Loucy (cell line): ENCODE results near the gene ANGPTL5.

Experiments
- H2AFZ ChIP-seq: fragments of 200-600 bp; sonication (generic); 2 replicates; pipeline ENCODE4 v1.6.0; 2016; ENCODE audit warnings: antibody characterized with exemption, mild to moderate bottlenecking, low read length, moderate library complexity
- H3F3A ChIP-seq: fragments of 200-600 bp; 2 replicates; pipeline ENCODE4 v1.6.0; 2016; ENCODE audit warnings: antibody characterized with exemption, low read depth, mild to moderate bottlenecking
- H3K27me3 ChIP-seq: fragments of 200-600 bp; sonication (generic); 2 replicates; pipeline ENCODE4 v1.6.1; 2014; ENCODE audit warnings: low read length, mild to moderate bottlenecking; ENCODE audit not compliant: insufficient read depth, poor library complexity, severe bottlenecking
- H3K36me3 ChIP-seq: fragments of 200-600 bp; sonication (generic); 2 replicates; pipeline ENCODE4 v1.6.1; 2016; ENCODE audit warnings: low read length; ENCODE audit not compliant: insufficient read depth
- H3K4me1 ChIP-seq: fragments of 200-600 bp; sonication (generic); 2 replicates; pipeline ENCODE4 v1.5.1; 2014; ENCODE audit warnings: low read length, mild to moderate bottlenecking; ENCODE audit not compliant: insufficient read depth, poor library complexity, severe bottlenecking
- H3K4me2 ChIP-seq: fragments of 200-600 bp; sonication (generic); 2 replicates; pipeline ENCODE4 v1.6.0; 2014; ENCODE audit warnings: antibody characterized with exemption, low read length, low read depth, mild to moderate bottlenecking; ENCODE audit not compliant: poor library complexity, severe bottlenecking
- H3K4me3 ChIP-seq: fragments of 200-600 bp; sonication (generic); 2 replicates; pipeline ENCODE4 v1.5.1; 2014; ENCODE audit warnings: low read length, mild to moderate bottlenecking, mixed read lengths; ENCODE audit not compliant: poor library complexity, severe bottlenecking
- H3K79me2 ChIP-seq: fragments of 200-600 bp; sonication (generic); 2 replicates; pipeline ENCODE4 v1.6.1; 2014; ENCODE audit warnings: low read length; ENCODE audit not compliant: insufficient read depth
- H3K9ac ChIP-seq: fragments of 200-600 bp; sonication (generic); 2 replicates; pipeline ENCODE4 v1.6.0; 2014; ENCODE audit warnings: mild to moderate bottlenecking, low read depth, low read length, moderate library complexity; ENCODE audit not compliant: poor library complexity, severe bottlenecking
- H3K9me2 ChIP-seq: fragments of 200-600 bp; sonication (generic); replicated peaks from 2 replicates; pipeline ENCODE4 v1.6.1; 2016; ENCODE audit warnings: low read depth, low read length, mixed read lengths
- H3K9me3 ChIP-seq: fragments of 200-600 bp; sonication (generic); 2 replicates; pipeline ENCODE4 v1.6.1; 2014; ENCODE audit warnings: mild to moderate bottlenecking, antibody characterized with exemption, low read length, low read depth; ENCODE audit not compliant: insufficient read depth
- H4K20me1 ChIP-seq: fragments of 200-600 bp; sonication (generic); 2 replicates; pipeline ENCODE4 v1.6.0; 2014; ENCODE audit warnings: antibody characterized with exemption, low read length, mild to moderate bottlenecking; ENCODE audit not compliant: insufficient read depth, poor library complexity, severe bottlenecking
- CTCF ChIP-seq: fragments of 200-600 bp; sonication (generic); conservative IDR thresholded peaks from 2 replicates; pipeline ENCODE4 v1.5.1; 2014; ENCODE audit warnings: mild to moderate bottlenecking, antibody characterized with exemption, low read length
- EZH2phosphoT487 ChIP-seq: fragments of 200-600 bp; IDR thresholded peaks from 2 replicates; pipeline ENCODE4 v1.6.1; 2018; ENCODE audit warnings: antibody characterized with exemption, mild to moderate bottlenecking, moderate library complexity, borderline replicate concordance

ANGPTL5 gene

DNA sequence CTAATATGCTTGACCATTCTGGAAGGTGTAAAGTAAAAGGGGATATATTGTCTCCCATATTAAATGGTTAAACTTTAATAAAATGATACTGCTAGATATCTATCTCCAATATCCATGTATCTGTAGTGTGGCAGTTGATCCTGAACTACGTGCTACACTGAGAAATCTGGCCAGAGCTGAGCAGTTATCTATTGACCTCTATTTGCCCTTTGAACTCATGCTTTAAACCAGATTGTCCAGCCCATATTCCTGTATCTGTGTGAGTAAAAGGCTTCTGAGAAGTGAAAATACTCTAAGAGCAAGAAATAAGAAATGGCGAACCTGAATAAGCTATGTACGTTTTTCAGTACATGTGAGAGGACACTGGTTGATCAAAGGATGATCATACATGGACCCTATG lies 39.0 kb upstream of the ANGPTL5 start:
- H3K4me1 ChIP-seq: no peaks in the 10 kb centered on the region
- no peak overlapping the region for H2AFZ ChIP-seq
- H3K9me2 ChIP-seq: no peaks in the 10 kb centered on the region
- no peak overlapping the region for H3K4me3 ChIP-seq
- H4K20me1 ChIP-seq: no peaks in the 10 kb centered on the region
- no peak overlapping the region for H3K4me2 ChIP-seq
- no peaks in the 10 kb centered on the region for H3F3A ChIP-seq
- H3K79me2 ChIP-seq: no peaks in the 10 kb centered on the region
- no peaks in the 10 kb centered on the region for H3K9me3 ChIP-seq
- TF ChIP-seq CTCF (no peak), EZH2phosphoT487 (no peak)
- no peak overlapping the region for H3K9ac ChIP-seq
- H3K27me3 ChIP-seq: no peaks in the 10 kb centered on the region
- no peaks in the 10 kb centered on the region for H3K36me3 ChIP-seq

DNA sequence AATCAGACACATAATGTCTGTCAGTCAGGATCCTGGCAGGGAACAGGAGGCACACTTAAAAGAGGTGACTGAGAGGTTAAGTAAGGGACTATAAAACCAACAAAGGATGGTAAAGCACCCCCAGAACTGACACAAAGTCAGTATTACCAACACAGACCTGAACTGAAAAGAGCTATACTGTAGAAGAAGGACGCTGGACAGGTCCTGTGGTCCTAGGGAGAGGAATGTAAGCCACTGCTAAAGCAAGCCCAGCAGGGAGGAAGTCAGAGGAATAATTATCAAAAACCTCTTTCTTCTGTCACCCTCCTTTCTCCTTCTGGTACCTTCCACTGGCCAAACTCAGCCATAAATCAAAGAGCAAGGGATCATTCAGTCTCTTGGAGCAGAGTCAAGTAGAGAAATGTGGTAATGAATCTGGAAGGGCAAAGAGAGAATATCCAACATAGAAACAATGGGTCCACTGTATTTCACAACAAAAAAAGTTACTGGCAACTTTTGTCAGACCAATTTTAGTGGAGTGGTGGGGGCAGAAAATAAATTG lies 33.4 kb upstream of the ANGPTL5 start:
- no peaks in the 10 kb centered on the region for H3K9me2 ChIP-seq
- H3K9ac ChIP-seq: no peak overlapping the region
- no peaks in the 10 kb centered on the region for H3K79me2 ChIP-seq
- no peaks in the 10 kb centered on the region for H3F3A ChIP-seq
- H3K27me3 ChIP-seq: no peaks in the 10 kb centered on the region
- no peak overlapping the region for H3K4me3 ChIP-seq
- no peaks in the 10 kb centered on the region for H3K4me1 ChIP-seq
- TF ChIP-seq EZH2phosphoT487 (no peak), CTCF (no peak)
- H4K20me1 ChIP-seq: no peaks in the 10 kb centered on the region
- no peak overlapping the region for H3K4me2 ChIP-seq
- H2AFZ ChIP-seq: no peak overlapping the region
- H3K36me3 ChIP-seq: no peaks in the 10 kb centered on the region
- no peaks in the 10 kb centered on the region for H3K9me3 ChIP-seq

GRCh38 chr11:101945448-101945847 lies 29.1 kb upstream of the ANGPTL5 start:
- no peaks in the 10 kb centered on the region for H3K36me3 ChIP-seq
- no peaks in the 10 kb centered on the region for H3K27me3 ChIP-seq
- H3K4me1 ChIP-seq: no peaks in the 10 kb centered on the region
- no peaks in the 10 kb centered on the region for H4K20me1 ChIP-seq
- no peak overlapping the region for H3K9ac ChIP-seq
- TF ChIP-seq EZH2phosphoT487 (no peak), CTCF (no peak)
- H3K4me3 ChIP-seq: no peak overlapping the region
- no peak overlapping the region for H2AFZ ChIP-seq
- no peaks in the 10 kb centered on the region for H3K79me2 ChIP-seq
- no peaks in the 10 kb centered on the region for H3K9me3 ChIP-seq
- H3F3A ChIP-seq: no peaks in the 10 kb centered on the region
- no peaks in the 10 kb centered on the region for H3K9me2 ChIP-seq
- H3K4me2 ChIP-seq: no peak overlapping the region
